ENCODE results near the gene SEC61A2.
A peak's percentile ranks its signal among the peaks of the same experiment; 100 is the strongest.

SEC61A2 gene

GRCh38 chr10:12196531-12197211, 67.2 kb downstream of the SEC61A2 start:
- Histone ChIP-seq H3K4me1 (ENCODE audit: insufficient read depth, low read length) (peaks cover 6% of the 10 kb centered on the region; the same call in 1 of the 2 replicates), H3K27ac (ENCODE audit: low read depth, low read length) (peak overlapping the region; percentile 93), H3K36me3 (ENCODE audit: insufficient read depth, low read length) (peaks cover 45% of the 10 kb centered on the region), H3K9me3 (ENCODE audit: insufficient read depth, low read depth, low read length) (no peaks in the 10 kb centered on the region), H3K27me3 (ENCODE audit: insufficient read depth, low read length) (no peaks in the 10 kb centered on the region), H3K9ac (ENCODE audit: low read depth, low read length) (peak overlapping the region; percentile 91), H3K4me3 (ENCODE audit: low read length) (peak overlapping the region; percentile 87)
- WGBS = 15% methylated on average over 14 of the region's 15 CpGs

DNA sequence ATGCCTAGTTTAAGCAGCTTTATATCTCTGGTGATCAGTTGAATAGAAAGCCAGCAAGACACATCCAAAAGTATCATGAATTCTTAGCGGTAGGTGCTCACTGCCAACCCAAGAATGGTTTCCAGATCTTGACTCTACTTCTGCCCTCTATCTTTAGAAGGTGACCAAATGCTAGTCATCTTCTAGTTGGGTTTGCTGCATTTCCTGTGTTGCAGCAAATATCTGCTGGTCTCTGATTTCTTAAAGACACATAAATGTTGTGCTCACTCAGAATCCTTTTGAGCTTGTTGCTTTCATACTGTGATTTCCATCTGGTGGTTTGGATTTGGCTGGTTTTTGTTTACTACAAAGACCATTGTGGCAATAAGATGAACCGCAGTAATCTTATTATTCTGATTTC, 68.7 kb downstream of the SEC61A2 start:
- H3K9ac ChIP-seq (ENCODE audit: low read depth, low read length) = no peak overlapping the region
- no peak overlapping the region for H3K27ac ChIP-seq (ENCODE audit: low read depth, low read length)
- WGBS = 95% methylated on average over 1 of the region's 2 CpGs
- no peak overlapping the region; the same call in 1 of the 2 replicates for H3K4me3 ChIP-seq (ENCODE audit: low read length)
- H3K27me3 ChIP-seq (ENCODE audit: insufficient read depth, low read length) = no peaks in the 10 kb centered on the region
- peaks cover 6% of the 10 kb centered on the region; the same call in 1 of the 2 replicates for H3K4me1 ChIP-seq (ENCODE audit: insufficient read depth, low read length)
- no peaks in the 10 kb centered on the region for H3K9me3 ChIP-seq (ENCODE audit: insufficient read depth, low read depth, low read length)
- peaks cover 50% of the 10 kb centered on the region for H3K36me3 ChIP-seq (ENCODE audit: insufficient read depth, low read length)

- Histone ChIP-seq H3K36me3 (ENCODE audit: insufficient read depth, low read length) (peaks cover 70% of the 10 kb centered on the region), H3K4me3 (ENCODE audit: low read length) (no peak overlapping the region), H3K27me3 (ENCODE audit: insufficient read depth, low read length) (no peaks in the 10 kb centered on the region), H3K27ac (ENCODE audit: low read depth, low read length) (no peak overlapping the region), H3K9me3 (ENCODE audit: insufficient read depth, low read depth, low read length) (no peaks in the 10 kb centered on the region), H3K9ac (ENCODE audit: low read depth, low read length) (no peak overlapping the region), H3K4me1 (ENCODE audit: insufficient read depth, low read length) (no peaks in the 10 kb centered on the region)
- 96% methylated on average over 5 of the region's 5 CpGs for WGBS
Observed at GRCh38 chr10:12200850-12201249, 71.4 kb downstream of the SEC61A2 start.

DNA sequence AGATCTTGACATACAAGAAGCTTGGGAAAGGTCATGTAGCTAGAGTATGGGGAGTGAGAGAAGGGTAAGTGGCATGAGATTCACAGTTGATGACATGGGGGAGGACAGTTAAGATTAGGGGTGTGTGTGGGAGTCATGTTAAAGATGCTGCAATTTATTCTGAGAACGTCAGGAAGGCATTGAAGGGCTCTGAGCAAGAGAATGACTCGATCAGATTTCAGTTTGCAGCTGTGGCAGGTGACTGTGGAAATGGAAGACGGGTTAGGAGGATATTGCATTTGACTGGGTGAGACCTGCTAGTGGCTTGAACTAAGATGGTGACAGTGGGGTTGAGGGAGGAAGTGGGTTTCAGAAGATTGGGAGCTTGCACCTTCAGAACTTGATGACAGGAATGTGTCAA, 72.1 kb downstream of the SEC61A2 start:
- Histone ChIP-seq H3K4me1 (ENCODE audit: insufficient read depth, low read length) (no peaks in the 10 kb centered on the region), H3K27me3 (ENCODE audit: insufficient read depth, low read length) (no peaks in the 10 kb centered on the region), H3K9me3 (ENCODE audit: insufficient read depth, low read depth, low read length) (no peaks in the 10 kb centered on the region), H3K27ac (ENCODE audit: low read depth, low read length) (no peak overlapping the region), H3K4me3 (ENCODE audit: low read length) (no peak overlapping the region), H3K36me3 (ENCODE audit: insufficient read depth, low read length) (peaks cover 77% of the 10 kb centered on the region), H3K9ac (ENCODE audit: low read depth, low read length) (no peak overlapping the region)
- 86% methylated on average over 3 of the region's 3 CpGs for WGBS

DNA sequence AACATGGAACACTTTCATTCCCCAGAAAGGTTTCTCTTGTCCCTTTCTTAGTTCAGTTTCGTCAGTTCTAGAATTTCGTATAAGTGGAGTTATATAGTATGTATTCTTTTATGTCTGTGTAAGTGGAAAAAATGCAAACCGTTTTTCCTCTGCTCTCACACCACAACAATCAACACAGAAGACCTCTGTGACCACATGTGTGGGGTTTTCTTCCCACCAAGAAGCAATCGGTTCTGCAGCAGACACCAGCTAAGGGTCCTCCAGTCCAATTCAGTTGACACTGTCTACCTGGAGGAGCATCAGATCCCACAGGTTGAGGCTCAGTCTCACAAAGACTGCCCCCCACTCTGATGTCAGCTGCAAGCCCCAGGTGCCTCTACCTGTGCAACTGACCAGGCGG, 72.7 kb downstream of the SEC61A2 start:
- no peak overlapping the region for H3K27ac ChIP-seq (ENCODE audit: low read depth, low read length)
- H3K9ac ChIP-seq (ENCODE audit: low read depth, low read length) = no peak overlapping the region
- H3K4me1 ChIP-seq (ENCODE audit: insufficient read depth, low read length) = no peaks in the 10 kb centered on the region
- H3K9me3 ChIP-seq (ENCODE audit: insufficient read depth, low read depth, low read length) = no peaks in the 10 kb centered on the region
- no peak overlapping the region for H3K4me3 ChIP-seq (ENCODE audit: low read length)
- peaks cover 82% of the 10 kb centered on the region for H3K36me3 ChIP-seq (ENCODE audit: insufficient read depth, low read length)
- H3K27me3 ChIP-seq (ENCODE audit: insufficient read depth, low read length) = no peaks in the 10 kb centered on the region
- 94% methylated on average over 5 of the region's 5 CpGs for WGBS

- Histone ChIP-seq H3K27ac (ENCODE audit: low read depth, low read length) (no peak overlapping the region), H3K9ac (ENCODE audit: low read depth, low read length) (no peak overlapping the region), H3K27me3 (ENCODE audit: insufficient read depth, low read length) (no peaks in the 10 kb centered on the region), H3K4me3 (ENCODE audit: low read length) (no peak overlapping the region), H3K9me3 (ENCODE audit: insufficient read depth, low read depth, low read length) (no peaks in the 10 kb centered on the region), H3K36me3 (ENCODE audit: insufficient read depth, low read length) (peaks cover 96% of the 10 kb centered on the region), H3K4me1 (ENCODE audit: insufficient read depth, low read length) (no peaks in the 10 kb centered on the region)
- 92% methylated on average over 3 of the region's 3 CpGs for WGBS
Observed at GRCh38 chr10:12205082-12205481, 75.6 kb downstream of the SEC61A2 start.

GRCh38 chr10:12207114-12207513, 77.6 kb downstream of the SEC61A2 start:
- 57% methylated on average over 1 of the region's 3 CpGs for WGBS
- Histone ChIP-seq H3K4me3 (ENCODE audit: low read length) (no peak overlapping the region), H3K36me3 (ENCODE audit: insufficient read depth, low read length) (peaks cover 95% of the 10 kb centered on the region), H3K9ac (ENCODE audit: low read depth, low read length) (no peak overlapping the region), H3K4me1 (ENCODE audit: insufficient read depth, low read length) (no peaks in the 10 kb centered on the region), H3K27ac (ENCODE audit: low read depth, low read length) (no peak overlapping the region), H3K9me3 (ENCODE audit: insufficient read depth, low read depth, low read length) (no peaks in the 10 kb centered on the region), H3K27me3 (ENCODE audit: insufficient read depth, low read length) (no peaks in the 10 kb centered on the region)

DNA sequence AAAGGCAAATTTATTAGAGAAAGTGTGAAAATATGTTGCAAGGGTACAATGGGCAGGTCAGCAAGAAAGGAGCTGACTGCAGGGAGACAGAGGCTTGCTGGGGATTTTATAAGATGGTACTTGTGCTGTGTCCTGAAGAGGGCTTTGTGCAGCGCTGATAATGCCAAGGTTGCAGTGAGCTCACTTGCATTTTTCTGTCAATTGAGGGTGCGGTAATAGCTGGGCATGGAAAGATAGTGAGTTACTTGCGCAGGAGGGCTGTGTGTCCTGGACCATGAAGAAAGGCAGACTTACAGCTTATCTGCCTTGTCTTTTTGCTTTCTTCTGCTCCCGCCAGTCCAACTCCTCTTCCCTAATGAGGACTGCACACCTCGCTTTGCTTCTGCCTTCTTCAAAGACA, 79.0 kb downstream of the SEC61A2 start:
- no peak overlapping the region for H3K9ac ChIP-seq (ENCODE audit: low read depth, low read length)
- H3K27me3 ChIP-seq (ENCODE audit: insufficient read depth, low read length) = no peaks in the 10 kb centered on the region
- no peaks in the 10 kb centered on the region for H3K9me3 ChIP-seq (ENCODE audit: insufficient read depth, low read depth, low read length)
- H3K36me3 ChIP-seq (ENCODE audit: insufficient read depth, low read length) = peaks cover 95% of the 10 kb centered on the region
- no peak overlapping the region for H3K4me3 ChIP-seq (ENCODE audit: low read length)
- WGBS = 96% methylated on average over 5 of the region's 5 CpGs
- H3K4me1 ChIP-seq (ENCODE audit: insufficient read depth, low read length) = no peaks in the 10 kb centered on the region
- H3K27ac ChIP-seq (ENCODE audit: low read depth, low read length) = no peak overlapping the region

GRCh38 chr10:12212454-12212853, 83.0 kb downstream of the SEC61A2 start:
- 88% methylated on average over 1 of the region's 3 CpGs for WGBS

GRCh38 chr10:12213621-12214020, 84.1 kb downstream of the SEC61A2 start:
- H3K27ac ChIP-seq (ENCODE audit: low read depth, low read length) = no peak overlapping the region
- peaks cover 90% of the 10 kb centered on the region for H3K36me3 ChIP-seq (ENCODE audit: insufficient read depth, low read length)
- no peaks in the 10 kb centered on the region for H3K9me3 ChIP-seq (ENCODE audit: insufficient read depth, low read depth, low read length)
- H3K27me3 ChIP-seq (ENCODE audit: insufficient read depth, low read length) = no peaks in the 10 kb centered on the region
- H3K4me1 ChIP-seq (ENCODE audit: insufficient read depth, low read length) = no peaks in the 10 kb centered on the region
- no peak overlapping the region for H3K9ac ChIP-seq (ENCODE audit: low read depth, low read length)
- 91% methylated on average over 3 of the region's 3 CpGs for WGBS
- H3K4me3 ChIP-seq (ENCODE audit: low read length) = no peak overlapping the region

More at GRCh38 chr10:12212454-12212853, 83.0 kb downstream of the SEC61A2 start:
- Histone ChIP-seq H3K9ac (ENCODE audit: low read depth, low read length) (no peak overlapping the region), H3K4me1 (ENCODE audit: insufficient read depth, low read length) (no peaks in the 10 kb centered on the region), H3K9me3 (ENCODE audit: insufficient read depth, low read depth, low read length) (no peaks in the 10 kb centered on the region), H3K36me3 (ENCODE audit: insufficient read depth, low read length) (peaks cover 91% of the 10 kb centered on the region), H3K27me3 (ENCODE audit: insufficient read depth, low read length) (no peaks in the 10 kb centered on the region), H3K4me3 (ENCODE audit: low read length) (no peak overlapping the region), H3K27ac (ENCODE audit: low read depth, low read length) (no peak overlapping the region)

- Histone ChIP-seq H3K4me1 (ENCODE audit: insufficient read depth, low read length) (no peaks in the 10 kb centered on the region), H3K27ac (ENCODE audit: low read depth, low read length) (no peak overlapping the region), H3K9ac (ENCODE audit: low read depth, low read length) (no peak overlapping the region), H3K9me3 (ENCODE audit: insufficient read depth, low read depth, low read length) (no peaks in the 10 kb centered on the region), H3K4me3 (ENCODE audit: low read length) (no peak overlapping the region), H3K36me3 (ENCODE audit: insufficient read depth, low read length) (peaks cover 90% of the 10 kb centered on the region), H3K27me3 (ENCODE audit: insufficient read depth, low read length) (no peaks in the 10 kb centered on the region)
- WGBS = 94% methylated on average over 3 of the region's 4 CpGs
Observed at GRCh38 chr10:12214093-12214492, 84.6 kb downstream of the SEC61A2 start.

DNA sequence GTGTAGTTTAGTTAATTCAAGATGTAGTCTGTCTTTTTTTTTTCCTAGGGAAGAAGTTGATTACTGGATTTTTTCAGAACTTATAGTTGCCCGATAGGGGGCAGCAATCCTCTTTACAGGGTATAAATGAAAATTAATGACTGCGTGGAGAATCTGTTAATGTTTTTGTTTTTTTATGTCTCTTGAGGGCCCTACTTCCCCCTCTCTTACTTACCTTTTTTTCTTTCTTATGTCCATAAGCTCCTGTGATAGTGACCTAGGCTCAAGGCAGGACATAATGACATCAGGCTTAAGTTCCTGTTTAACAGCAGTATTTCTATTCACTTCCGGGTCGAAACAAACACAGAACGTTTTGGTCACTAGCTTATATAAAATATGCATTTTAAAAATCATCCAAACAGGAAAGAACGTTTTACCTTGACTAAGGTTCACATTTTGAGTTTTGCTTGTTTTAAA, 85.3 kb downstream of the SEC61A2 start:
- Histone ChIP-seq H3K27ac (ENCODE audit: low read depth, low read length) (no peak overlapping the region), H3K27me3 (ENCODE audit: insufficient read depth, low read length) (no peaks in the 10 kb centered on the region), H3K4me3 (ENCODE audit: low read length) (no peak overlapping the region), H3K9me3 (ENCODE audit: insufficient read depth, low read depth, low read length) (no peaks in the 10 kb centered on the region), H3K9ac (ENCODE audit: low read depth, low read length) (no peak overlapping the region), H3K36me3 (ENCODE audit: insufficient read depth, low read length) (peaks cover 89% of the 10 kb centered on the region), H3K4me1 (ENCODE audit: insufficient read depth, low read length) (no peaks in the 10 kb centered on the region)
- WGBS = 73% methylated on average over 5 of the region's 6 CpGs

Measured in HUES64 (cell line).